Measurements from ENCODE around the gene C11orf52.
"Not testable (repeated sequence)": the region's sequence is repeated elsewhere in the genome, so short reads cannot be mapped to it uniquely, and the experiment has no call there.

Gene C11orf52

DNA sequence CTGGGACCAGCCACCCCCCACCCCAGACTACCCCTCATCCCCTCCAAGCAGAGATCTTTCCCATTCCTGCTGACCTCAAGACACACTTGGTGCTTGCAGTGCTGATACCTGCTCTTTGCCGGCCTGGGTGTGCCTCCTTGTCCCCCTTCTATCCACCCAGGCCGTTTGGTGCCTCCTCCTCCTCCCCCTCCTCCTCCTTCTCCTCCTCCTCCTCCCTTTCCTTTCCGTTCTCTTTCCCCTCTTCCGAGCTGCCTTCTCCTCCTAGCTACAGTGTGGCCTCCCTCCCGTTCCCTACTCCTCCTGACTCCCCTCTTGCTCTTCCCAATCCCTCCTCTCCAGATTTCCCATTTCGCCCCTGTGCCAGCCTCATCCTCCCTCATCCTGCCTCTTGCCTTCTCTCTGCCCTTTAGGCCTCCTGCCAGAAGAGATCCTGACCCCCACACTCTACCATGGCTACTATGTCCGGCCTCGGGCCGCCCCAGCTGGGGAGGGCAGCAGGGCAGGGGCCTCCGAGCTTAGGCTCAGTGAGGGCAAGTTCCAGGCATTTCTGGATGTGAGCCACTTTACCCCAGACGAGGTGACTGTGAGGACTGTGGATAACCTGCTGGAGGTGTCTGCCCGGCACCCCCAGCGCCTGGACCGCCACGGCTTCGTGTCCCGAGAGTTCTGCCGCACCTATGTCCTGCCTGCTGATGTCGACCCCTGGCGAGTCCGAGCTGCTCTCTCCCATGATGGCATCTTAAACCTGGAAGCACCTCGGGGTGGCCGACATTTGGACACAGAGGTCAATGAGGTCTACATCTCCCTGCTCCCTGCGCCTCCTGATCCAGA is 5.5 kb upstream of the C11orf52 start:
- no peak for DNase-seq

DNA sequence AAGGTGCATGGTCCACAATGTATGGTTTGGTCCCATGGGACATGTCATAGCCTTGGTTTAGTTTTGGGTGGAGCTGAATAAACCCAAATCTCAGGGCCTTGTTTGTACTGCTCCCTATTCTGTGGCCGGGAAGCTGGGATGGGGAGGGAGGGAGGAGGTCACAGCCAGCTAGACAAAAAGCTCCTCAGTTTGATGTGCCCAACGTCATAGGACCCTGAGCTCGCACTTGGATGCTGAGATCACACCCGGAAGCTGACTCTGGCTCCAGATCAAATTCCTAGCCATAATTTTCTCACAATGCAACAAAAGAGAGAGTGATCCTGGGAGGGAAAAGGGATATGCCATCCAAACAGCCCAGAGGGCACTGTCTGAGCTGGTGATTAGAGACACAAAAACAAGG is 4.7 kb upstream of the C11orf52 start:
- no peak for DNase-seq

GRCh38 chr11:111916768-111917167 is 1.9 kb upstream of the C11orf52 start:
- no peak for DNase-seq

- no peak for DNase-seq
These were observed 1.4 kb upstream of the C11orf52 start for GRCh38 chr11:111917312-111917711.

DNA sequence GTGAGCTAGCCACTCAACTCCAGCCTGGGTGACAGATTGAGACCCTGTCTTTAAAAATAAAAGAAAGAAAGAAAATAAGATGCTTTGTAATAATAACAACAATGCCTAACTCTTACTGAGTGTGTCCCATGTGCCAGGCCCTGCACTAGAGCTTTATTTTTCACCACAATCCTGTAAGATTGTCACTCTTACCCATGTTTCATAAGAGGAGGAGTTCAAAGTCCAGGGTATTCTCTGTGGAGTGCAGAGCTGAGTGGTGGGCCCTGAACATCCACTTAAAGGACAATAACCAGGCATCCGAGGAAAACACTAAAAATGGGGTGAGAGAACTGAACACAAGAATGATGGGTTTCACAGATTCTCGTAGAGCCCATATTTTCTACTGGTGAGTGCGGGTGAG is 925 bp upstream of the C11orf52 start:
- DNase-seq, result no peak

- DNase-seq, result no peak
These were observed 2.2 kb downstream of the C11orf52 start for GRCh38 chr11:111920908-111921307.

DNA sequence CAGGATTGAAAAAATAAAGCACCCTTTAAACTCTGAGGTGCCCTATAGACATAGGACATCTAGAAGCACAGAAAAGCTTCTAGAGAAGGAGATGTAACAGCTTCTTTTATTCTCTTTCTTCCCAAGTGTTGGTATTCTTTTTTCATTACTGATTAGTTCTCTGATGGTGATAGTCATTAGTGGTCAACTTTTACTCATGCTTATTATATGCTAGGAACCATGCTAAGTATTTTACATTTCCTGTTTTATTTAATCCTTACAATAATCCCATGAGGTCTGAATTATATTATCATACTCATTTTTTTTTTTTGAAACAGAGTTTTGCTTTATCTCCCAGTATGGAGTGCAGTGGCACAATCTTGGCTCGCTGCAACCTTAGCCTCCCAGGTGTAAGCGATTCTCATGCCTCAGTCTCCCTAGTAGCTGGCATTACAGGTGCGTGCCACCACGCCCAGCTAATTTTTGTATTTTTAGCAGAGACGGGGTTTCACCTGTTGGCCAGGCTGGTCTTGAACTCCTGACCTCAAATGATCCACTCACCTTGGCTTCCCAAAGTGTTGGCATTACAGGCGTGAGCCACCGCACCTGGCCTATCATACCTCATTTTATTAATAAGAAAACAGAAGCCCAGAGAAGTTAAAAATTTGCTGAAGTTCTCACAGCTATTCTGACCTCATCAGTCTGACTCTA is 3.0 kb downstream of the C11orf52 start:
- no peak for DNase-seq

GRCh38 chr11:111922803-111923202 is 4.1 kb downstream of the C11orf52 start:
- no peak for DNase-seq

DNA sequence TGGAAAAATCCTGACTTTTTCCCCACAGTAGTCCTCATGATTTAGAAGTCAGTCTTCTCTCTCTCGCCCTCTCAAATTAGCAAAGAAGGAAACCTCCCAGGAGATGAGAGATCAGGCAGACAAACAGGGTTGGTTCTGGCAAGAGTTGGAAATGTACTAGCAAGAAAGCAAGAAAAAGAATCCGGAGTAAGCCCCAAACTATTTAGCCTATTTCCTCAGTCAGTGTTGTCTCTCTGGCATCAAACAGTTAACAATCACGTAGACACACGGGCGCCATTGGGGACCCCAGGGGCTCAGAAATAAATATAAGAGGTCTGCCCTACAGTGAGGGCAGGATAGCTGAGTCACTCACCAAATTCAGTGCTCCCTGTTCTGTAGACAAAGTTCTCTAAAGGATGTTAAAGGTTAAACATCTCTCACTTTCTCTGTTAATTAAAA is 4.7 kb downstream of the C11orf52 start:
- DNase-seq, result no peak

- no peak for DNase-seq
These were observed 5.2 kb downstream of the C11orf52 start for GRCh38 chr11:111923951-111924350.

DNA sequence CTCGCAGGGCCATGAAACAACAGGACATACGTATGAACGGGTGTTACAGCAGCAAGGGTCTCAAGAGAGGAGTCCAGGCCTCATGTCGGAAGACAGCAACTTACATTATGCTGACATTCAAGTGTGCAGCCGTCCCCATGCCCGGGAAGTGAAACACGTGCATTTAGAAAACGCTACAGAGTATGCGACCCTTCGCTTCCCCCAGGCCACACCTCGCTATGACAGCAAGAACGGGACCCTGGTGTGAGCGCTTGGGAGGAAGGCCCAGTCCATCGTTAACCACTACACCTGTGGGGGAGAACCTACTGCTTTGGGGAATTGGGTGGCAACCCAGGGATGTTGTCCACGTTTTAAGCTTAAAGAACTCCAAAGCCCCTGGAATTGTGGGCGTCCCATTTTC is 7.2 kb downstream of the C11orf52 start:
- no peak for DNase-seq

GRCh38 chr11:111926505-111927391 is 8.0 kb downstream of the C11orf52 start:
- DNase-seq, result peak; percentile 93

DNA sequence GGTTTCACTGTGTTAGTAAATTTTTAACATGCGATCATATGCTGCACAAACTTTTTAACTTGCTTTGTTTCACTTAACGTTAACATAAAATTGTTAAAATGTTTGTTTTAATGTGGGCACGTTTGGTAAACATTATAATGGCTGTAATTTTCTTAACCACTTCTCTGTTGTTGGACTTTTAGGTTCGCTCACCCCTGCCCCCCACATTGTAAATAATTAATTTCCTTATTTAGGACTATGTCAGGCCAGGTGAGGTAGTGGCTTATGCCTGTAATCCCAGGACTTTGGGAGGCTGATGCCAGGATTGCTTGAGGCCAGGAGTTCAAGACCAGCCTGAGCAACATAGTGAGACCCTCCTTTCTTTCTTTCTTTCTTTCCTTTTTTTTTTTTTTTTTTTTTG is 11.8 kb downstream of the C11orf52 start:
- DNase-seq, result no peak

- no peak for DNase-seq
These were observed 13.9 kb downstream of the C11orf52 start for GRCh38 chr11:111932611-111932950.

DNA sequence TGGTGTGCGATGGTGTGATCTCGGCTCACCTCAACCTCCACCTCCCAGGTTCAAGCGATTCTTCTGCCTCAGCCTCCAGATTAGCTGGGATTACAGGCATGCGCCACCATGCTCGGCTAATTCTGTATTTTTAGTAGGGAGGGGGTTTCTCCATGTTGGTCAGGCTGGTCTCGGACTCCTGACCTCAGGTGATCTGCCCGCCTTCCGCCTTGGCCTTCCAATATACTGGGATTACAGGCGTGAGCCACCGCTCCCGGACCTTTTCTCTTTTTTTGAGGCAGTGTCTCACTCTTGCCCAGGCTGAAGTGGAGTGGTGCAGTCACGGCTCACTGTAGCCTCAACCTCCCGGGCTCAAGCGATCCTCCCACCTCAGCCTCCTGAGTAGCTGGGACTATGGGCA is 14.5 kb downstream of the C11orf52 start:
- not testable (repeated sequence) for DNase-seq

GRCh38 chr11:111933872-111934271 is 15.2 kb downstream of the C11orf52 start:
- DNase-seq, result no peak

- DNase-seq, result no peak
These were observed 15.6 kb downstream of the C11orf52 start for GRCh38 chr11:111934306-111934705.

DNA sequence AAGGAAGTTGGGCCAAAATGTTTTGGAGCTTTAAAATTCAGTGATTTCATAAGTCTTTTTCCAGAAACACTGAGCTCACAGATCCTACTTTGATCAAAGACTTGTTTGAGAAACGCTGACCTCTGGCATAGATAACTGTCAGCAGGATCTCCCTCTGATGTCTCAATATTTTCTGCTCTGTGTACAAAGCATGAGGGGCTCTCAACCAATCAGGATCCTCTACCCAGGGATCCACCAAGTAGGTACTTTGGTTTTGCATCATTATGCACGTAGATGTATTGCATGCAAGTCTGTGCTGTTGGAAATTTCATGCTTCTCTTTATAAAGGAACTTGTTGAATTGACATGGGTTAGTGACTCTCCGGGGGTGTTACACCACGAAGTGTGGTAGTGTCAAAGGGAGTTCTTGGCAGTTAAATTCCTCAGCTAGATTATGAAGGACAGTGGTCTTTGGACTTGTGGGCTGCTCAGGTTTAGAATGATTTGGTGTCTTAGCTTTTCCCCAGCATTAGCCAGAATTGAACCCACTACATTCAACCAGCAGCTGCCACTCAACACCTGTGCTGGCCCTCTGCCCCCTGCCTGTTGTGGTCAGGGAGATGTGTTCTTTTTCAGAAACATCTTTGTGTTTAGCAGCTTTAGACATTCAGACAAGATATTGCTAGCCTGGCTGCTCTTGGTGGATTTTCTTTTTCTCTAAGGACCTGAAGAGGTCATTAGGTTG is 16.8 kb downstream of the C11orf52 start:
- DNase-seq, result no peak

- no peak for DNase-seq
These were observed 17.4 kb downstream of the C11orf52 start for GRCh38 chr11:111936040-111936540.

DNA sequence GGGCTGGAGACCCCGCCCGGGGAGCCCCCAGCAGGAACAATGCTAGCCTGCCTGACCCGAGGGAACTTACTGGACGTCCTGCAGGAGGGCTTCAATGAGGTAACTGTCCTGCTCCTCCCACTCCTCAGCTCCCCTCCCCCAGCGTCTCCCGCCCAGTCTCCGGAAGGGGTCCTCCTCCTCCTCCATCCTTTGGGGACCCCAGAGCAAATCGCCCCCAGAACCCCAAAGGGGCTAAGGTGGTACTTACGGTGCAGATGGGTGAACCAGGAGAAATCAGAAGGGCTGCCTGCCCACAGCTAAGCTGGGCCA is 18.7 kb downstream of the C11orf52 start:
- no peak for DNase-seq

GRCh38 chr11:111937844-111938243 is 19.1 kb downstream of the C11orf52 start:
- DNase-seq, result no peak

DNA sequence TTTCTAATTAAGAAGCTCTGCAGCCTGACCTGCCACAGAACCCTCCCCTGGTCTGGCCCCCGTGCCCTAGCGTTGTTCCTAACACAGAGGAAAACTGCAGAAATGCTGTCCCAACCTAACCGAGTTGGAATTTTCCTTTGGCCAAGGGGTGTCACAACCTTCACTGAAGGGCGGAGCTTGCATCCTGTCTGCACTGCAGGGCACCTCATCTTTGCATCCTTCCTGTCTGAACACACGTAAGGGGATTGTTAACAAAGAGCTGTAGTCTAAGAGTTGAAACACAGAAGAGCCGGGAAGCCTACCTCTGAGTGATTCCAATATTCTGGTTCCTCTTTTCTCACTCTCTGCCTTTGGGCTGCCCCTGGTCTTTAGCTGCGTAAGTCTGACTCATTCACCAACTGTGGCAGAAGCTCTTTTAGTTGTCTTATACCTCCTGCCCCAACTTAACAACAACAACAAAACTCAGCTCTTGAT is 20.0 kb downstream of the C11orf52 start:
- no peak for DNase-seq

Measured in activated CD8-positive, alpha-beta memory T cell treated with anti-CD3 and anti-CD28 coated beads, Interleukin-2, amount 50 U/mL, for 4 hours (primary cell).